K562 (cell line): Measurements from ENCODE around the gene ZMAT2. TPM values are rescaled to one million over a fixed set of nuclear protein-coding genes. Genes with fewer than 3 reads are reported as not detected.

Experiments
- BCL6 ChIP-seq: fragments of 250-450 bp; sonication (Bioruptor Pico); IDR thresholded peaks from 2 replicates; pipeline ENCODE4 v1.4.0; 2020
- CREB3L1 ChIP-seq: fragments of 450-650 bp; IDR thresholded peaks from 2 replicates; pipeline ENCODE4 v1.6.1; 2014; ENCODE audit warnings: low read depth, mild to moderate bottlenecking, moderate library complexity, borderline replicate concordance
- HIVEP1 ChIP-seq: fragments of 250-450 bp; sonication (Bioruptor Pico); IDR thresholded peaks from 2 replicates; pipeline ENCODE4 v1.4.0; 2020; ENCODE audit warnings: mild to moderate bottlenecking
- HLTF ChIP-seq: fragments of 450-650 bp; IDR thresholded peaks from 2 replicates; pipeline ENCODE4 v1.6.1; 2016
- HNRNPLL ChIP-seq: fragments of 200-400 bp; formaldehyde crosslinking; IDR thresholded peaks from 2 replicates; pipeline ENCODE4 v1.6.1; 2017; ENCODE audit warnings: low read length, low read depth, mild to moderate bottlenecking; ENCODE audit not compliant: poor library complexity, severe bottlenecking
- LEF1 ChIP-seq: fragments of 450-650 bp; IDR thresholded peaks from 2 replicates; pipeline ENCODE4 v1.6.1; 2016; ENCODE audit warnings: mild to moderate bottlenecking
- NCOA4 ChIP-seq: fragments of 450-650 bp; IDR thresholded peaks from 2 replicates; pipeline ENCODE4 v1.6.1; 2018; ENCODE audit warnings: mild to moderate bottlenecking; ENCODE audit not compliant: partially characterized antibody
- NFE2L1 ChIP-seq: fragments of 450-650 bp; IDR thresholded peaks from 2 replicates; pipeline ENCODE4 v1.6.1; 2016; ENCODE audit warnings: missing genetic modification characterization, low read depth, mild to moderate bottlenecking, missing compliant biosample characterization, moderate library complexity, borderline replicate concordance
- POLR2G ChIP-seq: fragments of 200-400 bp; formaldehyde crosslinking; IDR thresholded peaks from 2 replicates; pipeline ENCODE4 v1.6.1; 2017; ENCODE audit warnings: low read depth, mild to moderate bottlenecking, antibody characterized with exemption, low read length, moderate library complexity
- PTTG1 ChIP-seq: fragments of 450-650 bp; IDR thresholded peaks from 2 replicates; pipeline ENCODE4 v1.6.1; 2016; ENCODE audit warnings: low read depth, mild to moderate bottlenecking, missing genetic modification characterization, missing compliant biosample characterization
- RB1 ChIP-seq: fragments of 450-650 bp; IDR thresholded peaks from 2 replicates; pipeline ENCODE4 v1.6.1; 2017; ENCODE audit warnings: low read depth, mild to moderate bottlenecking
- RCOR1 ChIP-seq, 2 experiments: IDR thresholded peaks; 2 replicates each; pipeline ENCODE4 v1.6.1; 2012; ENCODE audit warnings: low read depth in 2 of 2, low read length in 2 of 2, borderline replicate concordance in 1 of 2, improper control_type of control experiment in 1 of 2
- RFX5 ChIP-seq: IDR thresholded peaks from 2 replicates; pipeline ENCODE4 v1.6.1; 2011; ENCODE audit warnings: low read depth, mild to moderate bottlenecking, improper control_type of control experiment, low read length
- SIN3B ChIP-seq: fragments of 450-650 bp; IDR thresholded peaks from 2 replicates; pipeline ENCODE4 v1.6.1; 2017; ENCODE audit warnings: low read depth, mild to moderate bottlenecking, moderate library complexity
- SP2 ChIP-seq: IDR thresholded peaks from 2 replicates; pipeline ENCODE4 v1.6.1; 2011; ENCODE audit warnings: mild to moderate bottlenecking, low read depth, low read length, moderate library complexity; ENCODE audit not compliant: poor library complexity, severe bottlenecking; ENCODE audit errors: extremely low read depth
- SPI1 ChIP-seq: IDR thresholded peaks from 2 replicates; pipeline ENCODE4 v1.6.1; 2011; ENCODE audit warnings: low read depth, low read length, control low read depth, borderline replicate concordance
- TAL1 ChIP-seq: fragments of 450-650 bp; IDR thresholded peaks from 2 replicates; pipeline ENCODE4 v1.6.1; 2016; ENCODE audit warnings: mild to moderate bottlenecking
- XRCC3 ChIP-seq: fragments of 450-650 bp; IDR thresholded peaks from 2 replicates; pipeline ENCODE4 v1.6.1; 2017; ENCODE audit warnings: mild to moderate bottlenecking, moderate library complexity
- ZNF263 ChIP-seq: sonication (generic); formaldehyde crosslinking; IDR thresholded peaks from 2 replicates; pipeline ENCODE4 v1.8.0; 2022; ENCODE audit warnings: mild to moderate bottlenecking, missing genetic modification reagents, borderline replicate concordance
- ZNF316 ChIP-seq: fragments of 450-650 bp; IDR thresholded peaks from 2 replicates; pipeline ENCODE4 v1.6.1; 2016
- ZNF449 ChIP-seq: fragments of 250-450 bp; sonication (Bioruptor Pico); IDR thresholded peaks from 2 replicates; pipeline ENCODE4 v1.8.0; 2022; ENCODE audit warnings: moderate library complexity, mild to moderate bottlenecking, inconsistent platforms
- ZNF699 ChIP-seq: fragments of 250-450 bp; sonication (Bioruptor Pico); IDR thresholded peaks from 2 replicates; pipeline ENCODE4 v1.8.0; 2021; ENCODE audit warnings: mild to moderate bottlenecking, moderate library complexity; ENCODE audit not compliant: insufficient replicate concordance
- polyA plus RNA-seq, 8 experiments: library from polyadenylated mRNA; depleted of rRNA in 4 of 8; stranded (reverse) in 5 of 8; unstranded in 3 of 8; fragments of >200 nt; fragmentation: Nextera tagmentation in 2 of 8; fragmentation: Illumina TruSeq in 1 of 8; extraction: Ambion mirVana in 2 of 8; extraction: Trizol in 1 of 8; gene quantifications; 2 replicates each; pipeline versions ENCODE4 v1.2.1 to v1.2.3, GENCODE V29; 2011 to 2014; ENCODE audit warnings: inconsistent platforms in 1 of 8, missing spikeins in 1 of 8
- total RNA-seq, 7 experiments: library from RNA; depleted of rRNA in 6 of 7; stranded (reverse); fragments of >200 nt in 6 of 7; fragmentation: Illumina TruSeq in 2 of 7; extraction: Trizol in 2 of 7; gene quantifications; 2 replicates each; pipeline versions ENCODE4 v1.2.1 to v1.2.3, GENCODE V29; 2011 to 2021; ENCODE audit warnings: low replicate concordance in 1 of 7
- TF ChIP-seq, protein P1 (sequence below): fragments of 250-450 bp; sonication (Bioruptor Pico); IDR thresholded peaks from 2 replicates; pipeline ENCODE4 v1.5.0; 2021; ENCODE audit warnings: mild to moderate bottlenecking, moderate library complexity

Gene ZMAT2
- total and polyA plus RNA-seq, 9 of the 15 experiments (the other 6 are each of a cell fraction or from before 2014, with no cell fraction given): 44.2 to 101 (median 69.2) TPM

DNA sequence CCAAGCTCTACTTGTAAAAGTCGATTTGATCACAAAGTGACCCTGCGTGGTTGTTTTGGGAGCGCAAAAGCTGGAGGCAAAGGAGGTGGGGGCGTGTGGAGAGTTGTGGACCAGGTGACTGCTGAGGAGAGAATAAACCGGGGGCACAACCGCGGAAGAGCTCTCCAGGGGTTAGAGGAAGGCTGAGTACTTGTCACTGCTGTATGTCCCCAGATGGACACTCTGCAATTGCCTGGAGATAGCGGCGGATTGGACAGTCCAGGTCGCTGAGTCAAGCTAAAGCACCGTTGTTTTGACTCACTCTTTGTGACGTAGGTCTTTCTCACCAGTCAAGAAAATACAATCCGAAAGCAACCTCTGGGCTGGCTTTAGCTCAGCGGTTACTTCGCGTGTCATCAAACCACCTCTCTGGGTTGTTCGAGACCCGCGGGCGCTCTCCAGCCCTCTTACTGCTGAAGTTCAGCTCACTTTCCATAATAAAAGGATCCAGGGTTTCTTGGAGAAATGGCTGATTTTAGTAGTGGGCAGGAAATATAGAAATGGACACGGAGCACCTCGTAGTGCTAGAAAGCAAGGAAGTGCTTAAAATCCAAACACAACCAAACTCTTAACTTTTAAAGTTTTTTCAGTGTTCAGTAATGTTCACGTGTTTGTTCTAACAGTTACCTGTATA lies 25.7 kb downstream of the ZMAT2 start (continued):
- TF ChIP-seq, protein P1, sequence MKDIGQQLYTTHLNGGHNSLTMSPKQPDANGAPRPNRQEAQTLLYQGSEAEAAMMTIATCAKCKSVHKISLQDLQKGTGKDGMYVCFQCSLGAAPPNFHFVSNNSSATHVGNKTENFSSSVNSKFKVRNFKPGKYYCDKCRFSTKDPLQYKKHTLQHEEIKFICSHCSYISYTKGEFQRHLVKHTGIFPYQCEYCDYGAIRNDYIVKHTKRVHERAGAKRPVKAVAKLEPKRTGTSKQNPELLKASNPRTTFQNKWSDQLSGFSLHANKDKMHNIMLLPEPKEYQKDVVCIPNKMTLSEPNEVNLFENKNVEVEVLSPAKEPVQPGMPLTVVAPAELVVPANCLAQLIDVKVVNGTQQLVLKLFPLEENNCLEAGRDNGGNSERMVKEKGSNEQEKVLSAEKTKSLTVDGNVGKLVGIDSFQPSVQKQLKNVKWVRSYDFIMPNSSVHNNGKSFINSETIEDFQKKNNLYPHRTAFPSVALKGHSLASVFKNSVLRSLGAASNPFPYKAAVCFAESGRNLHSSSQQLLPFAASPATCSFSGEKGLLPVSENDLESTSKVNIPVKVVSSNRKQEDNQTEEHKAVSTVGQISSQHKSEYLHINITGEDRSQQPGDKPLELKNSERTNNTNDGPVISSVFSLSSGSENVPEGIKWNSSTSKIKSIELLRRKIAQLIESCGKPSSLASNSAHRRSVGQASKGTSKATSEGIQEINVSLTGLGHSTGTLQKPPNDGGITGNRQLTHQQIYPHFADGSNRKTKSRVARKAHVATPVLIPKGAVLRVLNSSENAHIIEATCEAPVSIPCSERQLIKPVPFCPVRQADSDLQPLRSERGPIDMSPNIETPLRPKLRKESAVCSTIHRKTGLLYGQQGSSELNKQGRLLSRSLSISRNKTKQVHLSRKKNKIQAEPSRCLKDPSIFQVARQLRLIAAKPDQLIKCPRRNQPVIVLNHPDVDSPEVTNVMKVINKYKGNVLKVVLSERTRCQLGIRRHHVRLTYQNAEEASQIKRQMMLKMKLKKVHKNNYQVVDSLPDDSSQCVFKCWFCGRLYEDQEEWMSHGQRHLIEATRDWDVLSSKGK (CRISPR knock-in tag): 0 out of 2 replicates have a peak, but pooled peaks have one; percentile 24
- peak in 1 of 2 experiments; percentile 80; a peak in 2 of 4 replicates for TF ChIP-seq RCOR1 (IDR thresholded peaks at IDR 0.05; ENCODE audit: borderline replicate concordance in 1 of 2, low read depth in 2 of 2, low read length in 2 of 2)
- peak; percentile 60 for TF ChIP-seq POLR2G
- TF ChIP-seq HLTF: no peak
- no peak for TF ChIP-seq HNRNPLL
- no peak for TF ChIP-seq LEF1
- TF ChIP-seq SPI1: no peak
- no peak; the same call in 1 of the 2 replicates for TF ChIP-seq BCL6 (CRISPR knock-in tag)
- TF ChIP-seq HIVEP1: no peak
- 0 out of 2 replicates have a peak, but pooled peaks have one; percentile 26 for TF ChIP-seq CREB3L1
- TF ChIP-seq ZNF263 (CRISPR knock-in tag): peak; percentile 71; the same call in 1 of the 2 replicates
- TF ChIP-seq XRCC3: no peak
- peak; percentile 87 for TF ChIP-seq RFX5
- no peak for TF ChIP-seq NFE2L1 (tag)
- TF ChIP-seq SP2: no peak
- no peak for TF ChIP-seq NCOA4
- no peak for TF ChIP-seq ZNF449
- no peak for TF ChIP-seq PTTG1
- TF ChIP-seq RB1: peak; percentile 74
- TF ChIP-seq TAL1: no peak
- TF ChIP-seq ZNF699 (CRISPR knock-in tag): no peak
- TF ChIP-seq ZNF316: peak; percentile 83
- no peak for TF ChIP-seq SIN3B
